HepG2 (cell line): Measurements from ENCODE around the gene CILP2. TPM values are rescaled to one million over a fixed set of nuclear protein-coding genes. Genes with fewer than 3 reads are reported as not detected.
A peak's percentile ranks its signal among the peaks of the same experiment; 100 is the strongest.

ENCODE experiments used
- ETV5 ChIP-seq: IDR thresholded peaks from 2 replicates; pipeline ENCODE4 v1.6.1; 2018; ENCODE audit warnings: missing biosample characterization, missing genetic modification reagents, inconsistent platforms, borderline replicate concordance
- GZF1 ChIP-seq: sonication (generic); formaldehyde crosslinking; IDR thresholded peaks from 2 replicates; pipeline ENCODE4 v1.5.1; 2020; ENCODE audit warnings: mild to moderate bottlenecking, missing genetic modification reagents
- KMT2A ChIP-seq: sonication (generic); formaldehyde crosslinking; IDR thresholded peaks from 2 replicates; pipeline ENCODE4 v1.4.0; 2020; ENCODE audit warnings: missing genetic modification reagents
- MED13 ChIP-seq: sonication (generic); formaldehyde crosslinking; IDR thresholded peaks from 2 replicates; pipeline ENCODE4 v1.5.0; 2020; ENCODE audit warnings: missing genetic modification reagents
- PBX3 ChIP-seq: sonication (generic); formaldehyde crosslinking; IDR thresholded peaks from 2 replicates; pipeline ENCODE4 v1.8.1; 2023; ENCODE audit warnings: missing genetic modification reagents, inconsistent platforms, borderline replicate concordance
- PPARG ChIP-seq: conservative IDR thresholded peaks from 2 replicates; pipeline ENCODE4 v1.6.1; 2016; ENCODE audit warnings: missing biosample characterization, missing genetic modification reagents
- PREB ChIP-seq: sonication (generic); formaldehyde crosslinking; IDR thresholded peaks from 2 replicates; pipeline ENCODE4 v1.4.0; 2020; ENCODE audit warnings: missing genetic modification reagents
- SNRNP70 ChIP-seq: fragments of 200-400 bp; formaldehyde crosslinking; IDR thresholded peaks from 2 replicates; pipeline ENCODE4 v1.6.1; 2017; ENCODE audit warnings: mild to moderate bottlenecking, low read depth, low read length, moderate library complexity
- ZBTB7B ChIP-seq: sonication (generic); formaldehyde crosslinking; IDR thresholded peaks from 2 replicates; pipeline ENCODE4 v1.4.0; 2020; ENCODE audit warnings: missing genetic modification reagents
- ZFP62 ChIP-seq: sonication (generic); formaldehyde crosslinking; IDR thresholded peaks from 2 replicates; pipeline ENCODE4 v1.4.0; 2020; ENCODE audit warnings: missing genetic modification reagents
- ZKSCAN1 ChIP-seq: fragments of 150-350 bp; IDR thresholded peaks from 2 replicates; pipeline ENCODE4 v1.6.1; 2014; ENCODE audit warnings: low read length
- ZNF331 ChIP-seq: sonication (generic); formaldehyde crosslinking; IDR thresholded peaks from 2 replicates; pipeline ENCODE4 v1.4.0; 2020; ENCODE audit warnings: missing genetic modification reagents
- ZNF549 ChIP-seq: sonication (generic); formaldehyde crosslinking; IDR thresholded peaks from 2 replicates; pipeline ENCODE4 v1.5.0; 2020; ENCODE audit warnings: missing genetic modification reagents
- ZNF557 ChIP-seq: sonication (generic); formaldehyde crosslinking; IDR thresholded peaks from 2 replicates; pipeline ENCODE4 v1.4.0; 2020; ENCODE audit warnings: missing genetic modification reagents
- ZNF569 ChIP-seq: sonication (generic); formaldehyde crosslinking; IDR thresholded peaks from 2 replicates; pipeline ENCODE4 v1.5.0; 2020; ENCODE audit warnings: mild to moderate bottlenecking, missing genetic modification reagents, moderate library complexity, borderline replicate concordance
- ZNF746 ChIP-seq: sonication (generic); formaldehyde crosslinking; IDR thresholded peaks from 2 replicates; pipeline ENCODE4 v1.8.0; 2022; ENCODE audit warnings: mild to moderate bottlenecking, missing genetic modification reagents
- ZNF781 ChIP-seq: sonication (generic); formaldehyde crosslinking; IDR thresholded peaks from 2 replicates; pipeline ENCODE4 v1.5.1; 2020; ENCODE audit warnings: borderline replicate concordance, mild to moderate bottlenecking, missing genetic modification reagents; ENCODE audit errors: not compliant biosample characterization
- polyA plus RNA-seq, 8 experiments: library from polyadenylated mRNA; depleted of rRNA in 3 of 8; stranded (reverse) in 7 of 8; unstranded in 1 of 8; fragments of >200 nt; fragmentation: Illumina TruSeq in 4 of 8; extraction: Trizol in 4 of 8; gene quantifications; 2 replicates each; pipeline versions ENCODE4 v1.2.1 to v1.2.3, GENCODE V29; 2011 to 2016; ENCODE audit warnings: low read depth in 4 of 8, missing spikeins in 1 of 8, mixed read lengths in 1 of 8; ENCODE audit not compliant: insufficient read depth in 1 of 8
- total RNA-seq, 5 experiments: library from RNA; depleted of rRNA; stranded (reverse); fragments of >200 nt; fragmentation: Illumina TruSeq; extraction: Trizol; gene quantifications; 2 replicates each; pipeline ENCODE4 v1.2.3, GENCODE V29; 2016; ENCODE audit warnings: low read depth in 1 of 5
- TF ChIP-seq, protein P1 (sequence below): sonication (generic); formaldehyde crosslinking; conservative IDR thresholded peaks from 2 replicates; pipeline ENCODE4 v1.8.0; 2022; ENCODE audit warnings: low read depth, missing genetic modification reagents
- TF ChIP-seq, protein P2 (sequence below): IDR thresholded peaks from 2 replicates; pipeline ENCODE4 v1.6.1; 2018; ENCODE audit warnings: missing genetic modification reagents, mild to moderate bottlenecking, missing compliant biosample characterization
- TF ChIP-seq, protein P3 (sequence below): sonication (generic); formaldehyde crosslinking; IDR thresholded peaks from 2 replicates; pipeline ENCODE4 v1.5.0; 2020; ENCODE audit warnings: mild to moderate bottlenecking, missing genetic modification reagents
- TF ChIP-seq, protein P4 (sequence below): sonication (generic); formaldehyde crosslinking; IDR thresholded peaks from 2 replicates; pipeline ENCODE4 v1.4.0; 2020; ENCODE audit warnings: mild to moderate bottlenecking, missing genetic modification reagents

Gene CILP2
- total and polyA plus RNA-seq, 2 of the 13 experiments (the other 11 are each of a cell fraction or from before 2014, with no cell fraction given), result 0.09 to 0.37 TPM

- TF ChIP-seq, protein P1, sequence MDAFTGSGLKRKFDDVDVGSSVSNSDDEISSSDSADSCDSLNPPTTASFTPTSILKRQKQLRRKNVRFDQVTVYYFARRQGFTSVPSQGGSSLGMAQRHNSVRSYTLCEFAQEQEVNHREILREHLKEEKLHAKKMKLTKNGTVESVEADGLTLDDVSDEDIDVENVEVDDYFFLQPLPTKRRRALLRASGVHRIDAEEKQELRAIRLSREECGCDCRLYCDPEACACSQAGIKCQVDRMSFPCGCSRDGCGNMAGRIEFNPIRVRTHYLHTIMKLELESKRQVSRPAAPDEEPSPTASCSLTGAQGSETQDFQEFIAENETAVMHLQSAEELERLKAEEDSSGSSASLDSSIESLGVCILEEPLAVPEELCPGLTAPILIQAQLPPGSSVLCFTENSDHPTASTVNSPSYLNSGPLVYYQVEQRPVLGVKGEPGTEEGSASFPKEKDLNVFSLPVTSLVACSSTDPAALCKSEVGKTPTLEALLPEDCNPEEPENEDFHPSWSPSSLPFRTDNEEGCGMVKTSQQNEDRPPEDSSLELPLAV (CRISPR knock-in tag), result no peak
- no peak for TF ChIP-seq GZF1 (CRISPR knock-in tag)
- TF ChIP-seq PREB (CRISPR knock-in tag), result no peak
- no peak; the same call in 1 of the 2 replicates for TF ChIP-seq ETV5
- TF ChIP-seq ZFP62 (CRISPR knock-in tag), result no peak
- no peak for TF ChIP-seq SNRNP70
- peak; percentile 39 for TF ChIP-seq ZNF781 (CRISPR knock-in tag)
- TF ChIP-seq, protein P2, sequence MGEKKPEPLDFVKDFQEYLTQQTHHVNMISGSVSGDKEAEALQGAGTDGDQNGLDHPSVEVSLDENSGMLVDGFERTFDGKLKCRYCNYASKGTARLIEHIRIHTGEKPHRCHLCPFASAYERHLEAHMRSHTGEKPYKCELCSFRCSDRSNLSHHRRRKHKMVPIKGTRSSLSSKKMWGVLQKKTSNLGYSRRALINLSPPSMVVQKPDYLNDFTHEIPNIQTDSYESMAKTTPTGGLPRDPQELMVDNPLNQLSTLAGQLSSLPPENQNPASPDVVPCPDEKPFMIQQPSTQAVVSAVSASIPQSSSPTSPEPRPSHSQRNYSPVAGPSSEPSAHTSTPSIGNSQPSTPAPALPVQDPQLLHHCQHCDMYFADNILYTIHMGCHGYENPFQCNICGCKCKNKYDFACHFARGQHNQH (CRISPR knock-in tag), result no peak
- TF ChIP-seq, protein P3, sequence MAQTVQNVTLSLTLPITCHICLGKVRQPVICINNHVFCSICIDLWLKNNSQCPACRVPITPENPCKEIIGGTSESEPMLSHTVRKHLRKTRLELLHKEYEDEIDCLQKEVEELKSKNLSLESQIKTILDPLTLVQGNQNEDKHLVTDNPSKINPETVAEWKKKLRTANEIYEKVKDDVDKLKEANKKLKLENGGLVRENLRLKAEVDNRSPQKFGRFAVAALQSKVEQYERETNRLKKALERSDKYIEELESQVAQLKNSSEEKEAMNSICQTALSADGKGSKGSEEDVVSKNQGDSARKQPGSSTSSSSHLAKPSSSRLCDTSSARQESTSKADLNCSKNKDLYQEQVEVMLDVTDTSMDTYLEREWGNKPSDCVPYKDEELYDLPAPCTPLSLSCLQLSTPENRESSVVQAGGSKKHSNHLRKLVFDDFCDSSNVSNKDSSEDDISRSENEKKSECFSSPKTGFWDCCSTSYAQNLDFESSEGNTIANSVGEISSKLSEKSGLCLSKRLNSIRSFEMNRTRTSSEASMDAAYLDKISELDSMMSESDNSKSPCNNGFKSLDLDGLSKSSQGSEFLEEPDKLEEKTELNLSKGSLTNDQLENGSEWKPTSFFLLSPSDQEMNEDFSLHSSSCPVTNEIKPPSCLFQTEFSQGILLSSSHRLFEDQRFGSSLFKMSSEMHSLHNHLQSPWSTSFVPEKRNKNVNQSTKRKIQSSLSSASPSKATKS (CRISPR knock-in tag), result no peak
- TF ChIP-seq ZNF331 (CRISPR knock-in tag), result no peak
- peak; percentile 55; the same call in 1 of the 2 replicates for TF ChIP-seq PPARG (CRISPR knock-in tag)
- TF ChIP-seq ZNF569, result no peak
- no peak for TF ChIP-seq ZNF557 (CRISPR knock-in tag)
- TF ChIP-seq, protein P4, sequence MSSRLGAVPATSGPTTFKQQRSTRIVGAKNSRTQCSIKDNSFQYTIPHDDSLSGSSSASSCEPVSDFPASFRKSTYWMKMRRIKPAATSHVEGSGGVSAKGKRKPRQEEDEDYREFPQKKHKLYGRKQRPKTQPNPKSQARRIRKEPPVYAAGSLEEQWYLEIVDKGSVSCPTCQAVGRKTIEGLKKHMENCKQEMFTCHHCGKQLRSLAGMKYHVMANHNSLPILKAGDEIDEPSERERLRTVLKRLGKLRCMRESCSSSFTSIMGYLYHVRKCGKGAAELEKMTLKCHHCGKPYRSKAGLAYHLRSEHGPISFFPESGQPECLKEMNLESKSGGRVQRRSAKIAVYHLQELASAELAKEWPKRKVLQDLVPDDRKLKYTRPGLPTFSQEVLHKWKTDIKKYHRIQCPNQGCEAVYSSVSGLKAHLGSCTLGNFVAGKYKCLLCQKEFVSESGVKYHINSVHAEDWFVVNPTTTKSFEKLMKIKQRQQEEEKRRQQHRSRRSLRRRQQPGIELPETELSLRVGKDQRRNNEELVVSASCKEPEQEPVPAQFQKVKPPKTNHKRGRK (CRISPR knock-in tag), result no peak
- no peak for TF ChIP-seq PBX3
- TF ChIP-seq ZKSCAN1, result no peak
- no peak for TF ChIP-seq MED13 (CRISPR knock-in tag)
- 0 out of 2 replicates have a peak, but pooled peaks have one; percentile 44 for TF ChIP-seq KMT2A (CRISPR knock-in tag)
- no peak for TF ChIP-seq ZNF549
- 0 out of 2 replicates have a peak, but pooled peaks have one; percentile 31 for TF ChIP-seq ZBTB7B
- TF ChIP-seq ZNF746 (CRISPR knock-in tag), result no peak
Observed at GRCh38 chr19:19490214-19490968, 47.7 kb upstream of the CILP2 start (continued).
